ENCODE results near the gene ABR. TPM values are rescaled to one million over a fixed set of nuclear protein-coding genes. Genes with fewer than 3 reads are reported as not detected.

ABR gene
- total and polyA plus RNA-seq, 2 of the 8 experiments (the other 6 are each of a cell fraction or from before 2014, with no cell fraction given), result 44.8 to 47.2 TPM

- FAIRE-seq (no peak), DNase-seq (ENCODE audit: low read depth in 1 of 2, low spot score in 2 of 2) (no peak)
- WGBS, 2 experiments (ENCODE audit: extremely low coverage in 1 of 2, insufficient coverage in 1 of 2, insufficient read length in 1 of 2, insufficient replicate concordance in 2 of 2, low coverage in 1 of 2, low lambda C conversion rate in 2 of 2, missing lambda C conversion rate in 1 of 2), result 76% methylated on average over 3 of the region's 3 CpGs; no CpG with 5 or more reads in 1 of the 2 experiments
- H3K27ac ChIP-seq (ENCODE audit: low read depth, low read length), result no peak overlapping the region
- H3K27me3 ChIP-seq (replicated peaks in 1 of 4; ENCODE audit: control insufficient read depth in 3 of 4, extremely low read depth in 1 of 4, insufficient read depth in 3 of 4, low read length in 3 of 4), result peaks cover 47 to 53% (median 52%) of the 10 kb centered on the region in 4 experiments
- no peak overlapping the region for H4K8ac ChIP-seq (ENCODE audit: extremely low read depth, insufficient read depth, low read length)
- H4K20me1 ChIP-seq (replicated peaks in 1 of 2; ENCODE audit: control insufficient read depth in 1 of 2, insufficient read depth in 2 of 2, low read length in 2 of 2), result peaks cover 0 to 7% of the 10 kb centered on the region in 2 experiments
- H3K4me3 ChIP-seq (ENCODE audit: extremely low read depth in 1 of 4, insufficient read depth in 2 of 4, low read depth in 3 of 4, low read length in 4 of 4), result no peak overlapping the region
- H2AFZ ChIP-seq (ENCODE audit: low read length), result no peak overlapping the region
- H3K4me2 ChIP-seq (ENCODE audit: insufficient read depth in 1 of 2, low read depth in 2 of 2, low read length in 2 of 2), result no peak overlapping the region
- H3K4ac ChIP-seq (replicated peaks; ENCODE audit: insufficient read length, low read depth, low read length), result no peak overlapping the region
- no peak overlapping the region for H4K91ac ChIP-seq (replicated peaks; ENCODE audit: insufficient read length, low read length)
- peaks cover 0 to 11% (median 0%) of the 10 kb centered on the region in 4 experiments; a peak in 1 of 8 replicates for H3K36me3 ChIP-seq (ENCODE audit: control insufficient read depth in 2 of 4, insufficient read depth in 4 of 4, low read length in 3 of 4)
- peaks cover 0 to 3% of the 10 kb centered on the region in 2 experiments; a peak in 1 of 4 replicates for H3K79me2 ChIP-seq (ENCODE audit: control insufficient read depth in 1 of 2, insufficient read depth in 2 of 2, low read length in 2 of 2)
- H3K23ac ChIP-seq (ENCODE audit: insufficient read length), result no peak overlapping the region
- no peak overlapping the region for H3K14ac ChIP-seq (ENCODE audit: insufficient read length)
- H4K5ac ChIP-seq (ENCODE audit: insufficient read length, low read depth, low read length), result no peak overlapping the region
- no peak overlapping the region for H2BK20ac ChIP-seq (ENCODE audit: low read length)
- peaks cover 0 to 4% (median 0%) of the 10 kb centered on the region in 4 experiments; a peak in 3 of 7 replicates for H3K4me1 ChIP-seq (replicated peaks in 1 of 4; ENCODE audit: control insufficient read depth in 3 of 4, insufficient read depth in 4 of 4, low read length in 3 of 4)
- H2BK120ac ChIP-seq (replicated peaks; ENCODE audit: low read depth, low read length), result no peak overlapping the region
- H3K56ac ChIP-seq (replicated peaks; ENCODE audit: insufficient read length, low read depth, low read length), result no peak overlapping the region
- no peak overlapping the region for H2BK15ac ChIP-seq (ENCODE audit: low read length)
- peaks cover 0 to 3% of the 10 kb centered on the region in 2 experiments; a peak in 1 of 4 replicates for H3K9me3 ChIP-seq (ENCODE audit: insufficient read depth in 2 of 2, low read depth in 1 of 2, low read length in 1 of 2)
- CTCF ChIA-PET (ENCODE audit: partially characterized antibody), result interaction anchor here (0.9 kb wide), 1 partner anchor 43 kb away, joined by 4 read pairs; no protein-coding TSS in a partner anchor
- H2AK5ac ChIP-seq (ENCODE audit: low read depth, low read length), result no peak overlapping the region
- peaks cover 4% of the 10 kb centered on the region for H3K23me2 ChIP-seq (ENCODE audit: low read depth, low read length)
- H2BK12ac ChIP-seq (ENCODE audit: low read depth, low read length), result no peak overlapping the region; the same call in 1 of the 2 replicates
- H2BK5ac ChIP-seq (ENCODE audit: low read depth, low read length), result no peak overlapping the region
- H3K18ac ChIP-seq (ENCODE audit: extremely low read depth, low read length), result no peak overlapping the region
- POLR2A ChIA-PET (ENCODE audit: partially characterized antibody), result no interaction called here
- no peak overlapping the region for H3K9ac ChIP-seq (replicated peaks in 1 of 4; ENCODE audit: extremely low read depth in 1 of 4, low read depth in 3 of 4, low read length in 3 of 4)
- no peaks in the 10 kb centered on the region for H3K79me1 ChIP-seq (ENCODE audit: low read depth, low read length)
- TF ChIP-seq BCL11A (IDR thresholded peaks at IDR 0.05; ENCODE audit: low read depth in 2 of 2, low read length in 2 of 2) (no peak), SIRT6 (IDR thresholded peaks at IDR 0.05; ENCODE audit: low read length) (no peak), RNF2 (IDR thresholded peaks at IDR 0.05; ENCODE audit: borderline replicate concordance, low read depth, low read length, missing control alignments, poor library complexity, severe bottlenecking) (no peak), CREB1 (IDR thresholded peaks at IDR 0.05) (no peak), SP1 (IDR thresholded peaks at IDR 0.05; ENCODE audit: low read depth, low read length) (no peak), CEBPB (IDR thresholded peaks at IDR 0.05; ENCODE audit: low read depth, low read length) (no peak), EP300 (IDR thresholded peaks at IDR 0.05; ENCODE audit: borderline replicate concordance in 1 of 2, low read depth in 2 of 2, low read length in 2 of 2) (no peak), KDM1A (IDR thresholded peaks at IDR 0.05; ENCODE audit: borderline replicate concordance, low read length) (no peak), GABPA (IDR thresholded peaks at IDR 0.05; ENCODE audit: borderline replicate concordance, insufficient read depth, low read length) (no peak), FOSL1 (IDR thresholded peaks at IDR 0.05; ENCODE audit: insufficient read depth, low read depth, low read length) (no peak), E2F6 (IDR thresholded peaks at IDR 0.05) (no peak), HDAC6 (IDR thresholded peaks at IDR 0.05; ENCODE audit: low read depth, low read length) (no peak), SIN3A (conservative IDR thresholded peaks at IDR 0.05 in 1 of 2, IDR thresholded peaks at IDR 0.05 in 1 of 2; ENCODE audit: low read depth in 1 of 2, low read length in 2 of 2) (no peak)
These were observed 46.5 kb upstream of the ABR start for GRCh38 chr17:1226308-1226707.
